Upper lobe of left lung (tissue), 4 donors: ENCODE data around the gene HNRNPA1L2.

Source experiments
- CTCF ChIP-seq, 6 experiments: fragments of 450-650 bp in 4 of 6; fragments of 200-600 bp in 2 of 6; sonication (generic) in 2 of 6; IDR thresholded peaks; one replicate each; pipeline ENCODE4 v1.5.1; 2016 to 2019; ENCODE audit warnings: antibody characterized with exemption in 6 of 6
- POLR2AphosphoS5 ChIP-seq, 2 donors: sonication (generic); formaldehyde crosslinking; IDR thresholded peaks; one replicate each; pipeline ENCODE4 v1.5.1; 2017; ENCODE audit warnings: antibody characterized with exemption in 2 of 2

- TF ChIP-seq CTCF (IDR thresholded peaks at IDR 0.05) (no peak), POLR2AphosphoS5 (IDR thresholded peaks at IDR 0.05) (no peak)
These were observed 8.5 kb downstream of the HNRNPA1L2 start for GRCh38 chr13:52650731-52651130.
